Ishikawa (cell line): ENCODE results near the gene OR6J1.

Source experiments
- CEBPB ChIP-seq: IDR thresholded peaks from 2 replicates; pipeline ENCODE4 v1.6.1; 2012
- CREB1 ChIP-seq: IDR thresholded peaks from 2 replicates; pipeline ENCODE4 v1.6.1; 2012; ENCODE audit warnings: low read depth
- EGR1 ChIP-seq: IDR thresholded peaks from 2 replicates; pipeline ENCODE4 v1.6.1; 2012
- EP300 ChIP-seq: IDR thresholded peaks from 2 replicates; pipeline ENCODE4 v1.6.1; 2012; ENCODE audit warnings: borderline replicate concordance
- FOXM1 ChIP-seq: IDR thresholded peaks from 2 replicates; pipeline ENCODE4 v1.6.1; 2012; ENCODE audit warnings: low read depth, borderline replicate concordance
- NFIC ChIP-seq: IDR thresholded peaks from 2 replicates; pipeline ENCODE4 v1.6.1; 2012
- RAD21 ChIP-seq: IDR thresholded peaks from 2 replicates; pipeline ENCODE4 v1.6.1; 2012; ENCODE audit warnings: low read depth
- TAF1 ChIP-seq: IDR thresholded peaks from 2 replicates; pipeline ENCODE4 v1.6.1; 2012; ENCODE audit warnings: low read depth, mild to moderate bottlenecking
- TCF12 ChIP-seq: IDR thresholded peaks from 2 replicates; pipeline ENCODE4 v1.6.1; 2012; ENCODE audit warnings: low read depth
- TEAD4 ChIP-seq: IDR thresholded peaks from 2 replicates; pipeline ENCODE4 v1.6.1; 2012
- USF1 ChIP-seq: IDR thresholded peaks from 2 replicates; pipeline ENCODE4 v1.6.1; 2012
- YY1 ChIP-seq: IDR thresholded peaks from 2 replicates; pipeline ENCODE4 v1.6.1; 2012; ENCODE audit warnings: low read depth
- ZBTB7A ChIP-seq: IDR thresholded peaks from 2 replicates; pipeline ENCODE4 v1.6.1; 2012; ENCODE audit warnings: low read depth
- TF ChIP-seq, protein P1 (sequence below): IDR thresholded peaks from 2 replicates; pipeline ENCODE4 v1.6.1; 2012; ENCODE audit warnings: low read depth, mild to moderate bottlenecking
- TF ChIP-seq, protein P2 (sequence below): IDR thresholded peaks from 2 replicates; pipeline ENCODE4 v1.6.1; 2012

Gene OR6J1

GRCh38 chr14:22594156-22594716, 49.9 kb downstream of the OR6J1 start:
- TF ChIP-seq CEBPB = no peak
- TF ChIP-seq TCF12 = no peak
- TF ChIP-seq YY1 = no peak
- TF ChIP-seq FOXM1 = no peak
- no peak for TF ChIP-seq NFIC
- TF ChIP-seq, protein P1, sequence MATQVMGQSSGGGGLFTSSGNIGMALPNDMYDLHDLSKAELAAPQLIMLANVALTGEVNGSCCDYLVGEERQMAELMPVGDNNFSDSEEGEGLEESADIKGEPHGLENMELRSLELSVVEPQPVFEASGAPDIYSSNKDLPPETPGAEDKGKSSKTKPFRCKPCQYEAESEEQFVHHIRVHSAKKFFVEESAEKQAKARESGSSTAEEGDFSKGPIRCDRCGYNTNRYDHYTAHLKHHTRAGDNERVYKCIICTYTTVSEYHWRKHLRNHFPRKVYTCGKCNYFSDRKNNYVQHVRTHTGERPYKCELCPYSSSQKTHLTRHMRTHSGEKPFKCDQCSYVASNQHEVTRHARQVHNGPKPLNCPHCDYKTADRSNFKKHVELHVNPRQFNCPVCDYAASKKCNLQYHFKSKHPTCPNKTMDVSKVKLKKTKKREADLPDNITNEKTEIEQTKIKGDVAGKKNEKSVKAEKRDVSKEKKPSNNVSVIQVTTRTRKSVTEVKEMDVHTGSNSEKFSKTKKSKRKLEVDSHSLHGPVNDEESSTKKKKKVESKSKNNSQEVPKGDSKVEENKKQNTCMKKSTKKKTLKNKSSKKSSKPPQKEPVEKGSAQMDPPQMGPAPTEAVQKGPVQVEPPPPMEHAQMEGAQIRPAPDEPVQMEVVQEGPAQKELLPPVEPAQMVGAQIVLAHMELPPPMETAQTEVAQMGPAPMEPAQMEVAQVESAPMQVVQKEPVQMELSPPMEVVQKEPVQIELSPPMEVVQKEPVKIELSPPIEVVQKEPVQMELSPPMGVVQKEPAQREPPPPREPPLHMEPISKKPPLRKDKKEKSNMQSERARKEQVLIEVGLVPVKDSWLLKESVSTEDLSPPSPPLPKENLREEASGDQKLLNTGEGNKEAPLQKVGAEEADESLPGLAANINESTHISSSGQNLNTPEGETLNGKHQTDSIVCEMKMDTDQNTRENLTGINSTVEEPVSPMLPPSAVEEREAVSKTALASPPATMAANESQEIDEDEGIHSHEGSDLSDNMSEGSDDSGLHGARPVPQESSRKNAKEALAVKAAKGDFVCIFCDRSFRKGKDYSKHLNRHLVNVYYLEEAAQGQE = no peak
- no peak for TF ChIP-seq CREB1
- no peak for TF ChIP-seq TEAD4
- TF ChIP-seq TAF1 = no peak
- TF ChIP-seq, protein P2, sequence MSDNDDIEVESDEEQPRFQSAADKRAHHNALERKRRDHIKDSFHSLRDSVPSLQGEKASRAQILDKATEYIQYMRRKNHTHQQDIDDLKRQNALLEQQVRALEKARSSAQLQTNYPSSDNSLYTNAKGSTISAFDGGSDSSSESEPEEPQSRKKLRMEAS = no peak
- TF ChIP-seq RAD21 = no peak
- TF ChIP-seq EP300 = no peak
- TF ChIP-seq ZBTB7A = no peak
- no peak for TF ChIP-seq EGR1
- TF ChIP-seq USF1 = no peak

DNA sequence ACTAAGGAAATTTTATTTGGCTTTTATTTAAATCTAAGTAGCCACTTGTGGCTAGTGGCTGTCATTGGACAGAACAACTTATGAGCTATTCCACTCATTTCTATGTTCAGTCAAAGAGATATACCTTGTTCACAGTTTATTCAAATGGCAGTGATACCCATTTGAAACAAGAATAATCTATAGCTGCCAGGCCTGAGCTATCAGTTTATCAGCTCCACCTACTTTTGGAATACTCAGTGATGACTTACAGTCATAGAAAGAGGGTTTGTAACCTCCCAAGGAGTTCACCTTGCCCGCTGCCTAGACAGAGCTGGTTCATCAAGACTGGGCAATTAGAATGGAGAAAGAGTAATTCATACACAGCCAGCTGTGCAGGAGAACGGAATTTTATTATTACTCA, 50.6 kb downstream of the OR6J1 start:
- no peak for TF ChIP-seq EGR1

- TF ChIP-seq, protein P1 = no peak
- TF ChIP-seq TEAD4 (no peak), ZBTB7A (no peak), FOXM1 (no peak), CEBPB (no peak), TAF1 (no peak)
- TF ChIP-seq, protein P2 = no peak
Observed at GRCh38 chr14:22593189-22593588, 51.0 kb downstream of the OR6J1 start.

DNA sequence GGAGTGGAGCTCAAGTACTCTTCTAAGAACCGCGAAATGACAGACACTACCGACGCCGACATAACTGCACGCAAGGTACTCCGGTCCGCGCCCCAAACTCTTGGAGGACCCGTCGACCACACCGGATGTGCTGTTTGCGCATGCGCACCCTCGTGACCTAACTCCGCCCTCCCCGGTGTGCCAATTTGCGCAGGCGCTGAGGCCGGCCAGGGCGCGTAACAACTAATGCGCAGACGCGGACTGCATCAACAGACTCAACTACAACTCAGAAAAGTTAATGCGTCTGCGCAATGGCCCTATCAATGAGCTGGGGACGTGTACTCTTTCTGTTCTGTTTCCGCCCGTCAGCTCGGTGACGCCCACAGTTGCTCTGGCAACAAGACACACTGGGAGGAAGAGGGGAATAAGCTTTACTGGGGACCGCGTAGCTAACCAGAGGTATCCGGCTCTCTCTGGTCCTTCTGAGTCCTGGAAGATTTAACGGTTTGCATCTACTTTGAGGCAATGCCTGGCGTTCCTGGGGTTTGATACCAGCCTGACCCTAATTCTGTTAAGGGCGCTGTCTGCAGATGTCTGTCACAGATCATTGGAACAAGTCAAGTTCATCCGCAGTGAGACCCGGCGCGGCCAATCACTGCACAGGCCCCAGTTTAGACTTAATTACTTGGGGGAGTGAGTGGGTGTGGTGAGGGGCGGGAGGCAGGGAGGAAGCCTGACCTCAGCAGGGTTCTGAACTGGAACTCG, 54.9 kb downstream of the OR6J1 start, which contains the start of gene DAD1:
Gene DAD1, minus strand, starts transcription at position 129 of the 744 bp plus-strand sequence. Its CDS starts 67 bp downstream, at position 62.
- TF ChIP-seq FOXM1 (no peak), USF1 (peak; percentile 85), YY1 (peak; percentile 51; the same call in 1 of the 2 replicates), CREB1 (0 out of 2 replicates have a peak, but pooled peaks have one; percentile 25), ZBTB7A (no peak), TEAD4 (no peak), EP300 (no peak), RAD21 (no peak), TAF1 (peak; percentile 60; the same call in 1 of the 2 replicates), NFIC (no peak), CEBPB (no peak), EGR1 (no peak), TCF12 (no peak)
- TF ChIP-seq, protein P2 = peak; percentile 50
- TF ChIP-seq, protein P1 = no peak
